OCI-M2 (cell line): Measurements from ENCODE around the gene LDB1.

Source experiments
- DNase-seq: peaks from one replicate; lab custom pipeline; 2025; ENCODE audit not compliant: unreplicated experiment; lab: John Stamatoyannopoulos, UW

The LDB1 gene

GRCh38 chr10:102135956-102136526 is 15.9 kb upstream of the LDB1 start:
- DNase-seq, result no peak

- no peak for DNase-seq
Observed at GRCh38 chr10:102134416-102134815, 14.2 kb upstream of the LDB1 start.

- no peak for DNase-seq
Observed at GRCh38 chr10:102133373-102134195, 13.4 kb upstream of the LDB1 start.

GRCh38 chr10:102132563-102133372 is 12.6 kb upstream of the LDB1 start, which contains the start of gene PPRC1:
PPRC1 (plus strand) TSS chr10:102133040; CDS start chr10:102133069, 29 bp downstream.
- peak; percentile 99 for DNase-seq

GRCh38 chr10:102132193-102132562 is 12.0 kb upstream of the LDB1 start:
- DNase-seq, result no peak

- no peak for DNase-seq
Observed at GRCh38 chr10:102131286-102132170, 11.4 kb upstream of the LDB1 start.

GRCh38 chr10:102123223-102123622 is 3.1 kb upstream of the LDB1 start:
- DNase-seq, result no peak

GRCh38 chr10:102122450-102122849 is 2.3 kb upstream of the LDB1 start:
- DNase-seq, result no peak

- DNase-seq, result no peak
Observed at GRCh38 chr10:102121739-102122372, 1.7 kb upstream of the LDB1 start.

GRCh38 chr10:102120991-102121738 is 997 bp upstream of the LDB1 start:
- DNase-seq, result peak; percentile 75

GRCh38 chr10:102119417-102120141 is 589 bp downstream of the LDB1 start:
- DNase-seq, result no peak

GRCh38 chr10:102118867-102119266 is 1.3 kb downstream of the LDB1 start:
- no peak for DNase-seq

GRCh38 chr10:102117391-102118159 is 2.6 kb downstream of the LDB1 start:
- peak; percentile 54 for DNase-seq

- no peak for DNase-seq
Observed at GRCh38 chr10:102116656-102117055, 3.5 kb downstream of the LDB1 start.

GRCh38 chr10:102115775-102116174 is 4.4 kb downstream of the LDB1 start:
- DNase-seq, result no peak

GRCh38 chr10:102114861-102115618 is 5.1 kb downstream of the LDB1 start:
- no peak for DNase-seq
